ENCODE results near the gene CEP43.

- TF ChIP-seq CTCF (IDR thresholded peaks at IDR 0.05) (no peak), EP300 (IDR thresholded peaks at IDR 0.05) (no peak), ESRRA (IDR thresholded peaks at IDR 0.05; ENCODE audit: borderline replicate concordance, low read length) (no peak), HDAC2 (IDR thresholded peaks at IDR 0.05) (no peak), SMC3 (IDR thresholded peaks at IDR 0.05) (no peak)
Measured at GRCh38 chr6:166976636-166977035, 22.6 kb upstream of the CEP43 start.

Measured in A549 (cell line).